Cardiac fibroblast (primary cell): ENCODE results near the gene MARCHF3.
A peak's percentile ranks its signal among the peaks of the same experiment; 100 is the strongest.

Experiments
- DNase-seq, 2 donors: peaks; one replicate each; pipeline versions ENCODE4 v3.0.0 to v3.0.0-alpha.2; 2010; ENCODE audit warnings: low read depth in 2 of 2
- H3K4me3 ChIP-seq, 2 donors: replicated peaks in 1 of 2; 1 replicate in 1 of 2; 2 replicates in 1 of 2; pipeline ENCODE4 v1.5.1; 2011; ENCODE audit warnings: low read depth in 2 of 2, low read length in 2 of 2, mild to moderate bottlenecking in 2 of 2, moderate library complexity in 1 of 2
- CTCF ChIP-seq: IDR thresholded peaks from one replicate; pipeline ENCODE4 v1.5.1; 2011; ENCODE audit warnings: low read depth, mild to moderate bottlenecking, low read length, inconsistent platforms

Gene MARCHF3

GRCh38 chr5:126963822-126964375, 66.5 kb downstream of the MARCHF3 start:
- TF ChIP-seq CTCF: no peak
- DNase-seq: no peak
- H3K4me3 ChIP-seq: no peak overlapping the region

DNA sequence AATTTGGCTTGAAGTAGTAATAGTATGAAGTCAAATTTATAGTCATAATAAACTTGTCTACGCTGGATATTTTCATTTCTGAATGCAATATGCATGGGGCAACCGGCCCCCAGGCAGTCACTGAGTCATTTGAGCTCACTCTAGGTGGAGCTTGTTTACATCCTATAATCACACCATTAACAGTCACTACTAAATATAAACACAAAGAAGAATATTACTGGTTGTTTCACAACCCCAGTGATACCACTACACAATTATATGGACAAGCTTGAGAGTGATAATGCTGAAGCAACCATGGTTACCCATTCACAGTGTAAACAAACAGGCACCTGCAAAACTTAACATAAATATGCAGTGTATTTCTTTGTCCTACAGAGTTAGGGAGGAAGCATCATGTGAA, 68.7 kb downstream of the MARCHF3 start:
- no peak for TF ChIP-seq CTCF
- no peak overlapping the region for H3K4me3 ChIP-seq
- peak; percentile 43 to 56 for DNase-seq

- no peak for TF ChIP-seq CTCF
- DNase-seq: no peak
- H3K4me3 ChIP-seq: no peak overlapping the region
Measured at GRCh38 chr5:126961128-126961527, 69.2 kb downstream of the MARCHF3 start.

DNA sequence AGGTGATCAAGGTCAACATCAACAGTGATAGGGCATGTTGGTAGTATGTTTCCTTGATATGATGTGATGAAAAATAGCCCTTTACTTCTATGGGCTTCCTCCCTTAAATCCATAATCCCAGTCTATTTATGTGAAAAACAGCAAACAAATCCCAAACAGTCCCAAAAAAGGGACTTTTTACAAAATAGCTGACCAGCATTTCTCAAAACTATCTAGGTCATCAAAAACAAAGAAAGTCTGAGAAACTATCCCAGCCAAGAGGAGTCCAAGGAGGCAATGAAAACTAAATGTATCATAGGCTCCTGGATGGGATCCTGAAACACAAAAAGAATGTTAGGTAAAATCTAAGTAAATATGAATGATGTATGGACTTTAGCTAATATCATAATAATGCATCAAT, 71.2 kb downstream of the MARCHF3 start:
- DNase-seq: no peak
- no peak for TF ChIP-seq CTCF

DNA sequence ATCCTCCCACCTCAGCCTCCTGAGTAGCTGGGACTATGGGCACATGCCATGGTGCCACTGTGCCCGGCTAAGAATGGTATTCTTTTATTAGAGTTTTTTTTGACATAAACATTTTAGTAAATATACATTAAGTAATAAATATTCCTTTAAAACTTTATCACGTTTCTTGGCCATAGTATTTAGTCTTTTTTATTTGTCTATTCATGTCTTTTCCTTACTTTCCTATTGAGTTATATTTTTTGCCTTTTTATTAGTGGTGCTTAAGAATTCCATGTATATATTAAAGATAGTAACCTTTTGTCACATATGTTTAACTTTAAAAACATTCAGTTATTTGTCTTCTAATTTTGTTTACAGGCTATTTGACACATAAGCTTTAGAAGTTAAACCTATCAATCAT, 73.4 kb downstream of the MARCHF3 start:
- no peak overlapping the region for H3K4me3 ChIP-seq
- no peak for DNase-seq
- no peak for TF ChIP-seq CTCF

More for the DNA sequence above, 71.2 kb downstream of the MARCHF3 start:
- no peak overlapping the region for H3K4me3 ChIP-seq

DNA sequence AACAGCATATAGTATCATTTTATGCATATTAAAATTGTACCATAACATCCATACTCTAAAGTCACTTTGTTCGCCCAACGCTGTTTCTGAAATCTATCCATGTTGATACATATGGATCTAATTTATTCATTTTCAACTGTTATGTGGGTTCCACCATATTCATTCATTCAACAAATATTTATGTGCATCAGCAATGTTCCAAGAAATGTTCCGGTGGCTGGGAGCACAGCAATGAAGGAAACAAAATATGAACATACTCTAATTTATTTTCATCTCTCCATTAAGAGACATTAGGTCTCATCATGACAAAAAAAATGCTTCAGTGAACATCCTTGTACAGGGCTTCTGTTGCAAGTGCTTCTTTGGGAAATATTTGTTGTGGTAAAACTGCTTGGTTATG, 75.4 kb downstream of the MARCHF3 start:
- H3K4me3 ChIP-seq: no peak overlapping the region

More for the DNA sequence above, 75.4 kb downstream of the MARCHF3 start:
- TF ChIP-seq CTCF: no peak
- no peak for DNase-seq
